Breast epithelium (tissue), 3 donors: Measurements from ENCODE around the gene PRR20G.

Experiments used
- POLR2AphosphoS5 ChIP-seq, 3 donors: sonication (generic); formaldehyde crosslinking; IDR thresholded peaks; one replicate each; pipeline ENCODE4 v1.6.1; 2017; ENCODE audit warnings: antibody characterized with exemption in 3 of 3
- TF ChIP-seq, protein P1 (sequence below), 3 donors: fragments of 450-650 bp; IDR thresholded peaks; one replicate each; pipeline ENCODE4 v1.5.1; 2016 to 2017; ENCODE audit warnings: antibody characterized with exemption in 3 of 3, mild to moderate bottlenecking in 3 of 3, moderate library complexity in 3 of 3

GRCh38 chr3:127324076-127324475 lies 36.2 kb upstream of the PRR20G start:
- no peak for TF ChIP-seq POLR2AphosphoS5 (IDR thresholded peaks at IDR 0.05)
- TF ChIP-seq, protein P1, sequence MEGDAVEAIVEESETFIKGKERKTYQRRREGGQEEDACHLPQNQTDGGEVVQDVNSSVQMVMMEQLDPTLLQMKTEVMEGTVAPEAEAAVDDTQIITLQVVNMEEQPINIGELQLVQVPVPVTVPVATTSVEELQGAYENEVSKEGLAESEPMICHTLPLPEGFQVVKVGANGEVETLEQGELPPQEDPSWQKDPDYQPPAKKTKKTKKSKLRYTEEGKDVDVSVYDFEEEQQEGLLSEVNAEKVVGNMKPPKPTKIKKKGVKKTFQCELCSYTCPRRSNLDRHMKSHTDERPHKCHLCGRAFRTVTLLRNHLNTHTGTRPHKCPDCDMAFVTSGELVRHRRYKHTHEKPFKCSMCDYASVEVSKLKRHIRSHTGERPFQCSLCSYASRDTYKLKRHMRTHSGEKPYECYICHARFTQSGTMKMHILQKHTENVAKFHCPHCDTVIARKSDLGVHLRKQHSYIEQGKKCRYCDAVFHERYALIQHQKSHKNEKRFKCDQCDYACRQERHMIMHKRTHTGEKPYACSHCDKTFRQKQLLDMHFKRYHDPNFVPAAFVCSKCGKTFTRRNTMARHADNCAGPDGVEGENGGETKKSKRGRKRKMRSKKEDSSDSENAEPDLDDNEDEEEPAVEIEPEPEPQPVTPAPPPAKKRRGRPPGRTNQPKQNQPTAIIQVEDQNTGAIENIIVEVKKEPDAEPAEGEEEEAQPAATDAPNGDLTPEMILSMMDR (IDR thresholded peaks at IDR 0.05) = no peak
